Adrenal gland (tissue), 12 donors: ENCODE data around the gene CPED1. TPM values are rescaled to one million over a fixed set of nuclear protein-coding genes. Genes with fewer than 3 reads are reported as not detected.

Experiments used
- DNase-seq, 7 donors: peaks; one replicate each; pipeline ENCODE4 v3.0.0-alpha.2; 2019 to 2020
- H3K27ac ChIP-seq, 5 donors: fragments of 200-600 bp; sonication (generic) in 4 of 5; 1 replicate in 3 of 5; 2 replicates in 2 of 5; pipeline versions ENCODE4 v1.5.1 to v1.8.0; 2016 to 2020; ENCODE audit warnings: mild to moderate bottlenecking in 1 of 5
- H3K27me3 ChIP-seq: fragments of 200-600 bp; 2 replicates; pipeline ENCODE4 v1.8.0; 2021
- H3K36me3 ChIP-seq, 2 donors: fragments of 200-600 bp; replicated peaks in 1 of 2; 1 replicate in 1 of 2; 2 replicates in 1 of 2; pipeline versions ENCODE4 v1.5.1 to v1.8.0; 2018 to 2022
- H3K4me1 ChIP-seq, 2 donors: fragments of 200-600 bp; replicated peaks in 1 of 2; 1 replicate in 1 of 2; 2 replicates in 1 of 2; pipeline versions ENCODE4 v1.5.1 to v1.8.0; 2018 to 2021
- H3K4me3 ChIP-seq, 4 donors: fragments of 200-600 bp; sonication (generic) in 3 of 4; one replicate each; pipeline ENCODE4 v1.5.1; 2016 to 2018
- H3K9me3 ChIP-seq, 3 donors: fragments of 200-600 bp; sonication (generic) in 1 of 3; replicated peaks in 1 of 3; 1 replicate in 2 of 3; 2 replicates in 1 of 3; pipeline versions ENCODE4 v1.5.1 to v1.8.0; 2016 to 2021
- POLR2A ChIP-seq, 2 donors: fragments of 450-650 bp; IDR thresholded peaks; one replicate each; pipeline ENCODE4 v1.6.1; 2017; ENCODE audit warnings: antibody characterized with exemption in 2 of 2, mild to moderate bottlenecking in 2 of 2, moderate library complexity in 1 of 2
- WGBS, 4 donors: extraction: QIAGEN DNeasy Blood & Tissue Kit in 2 of 4; methylation state at CpG; one replicate each; pipeline versions ENCODE4 v1.1.5 to v1.1.7; 2013 to 2017; 5-methylcytosine and 5-hydroxymethylcytosine counted together
- intact Hi-C, 2 donors: fragments of 100-400 bp; cut with DNase I; formaldehyde crosslinking; loops; one replicate each; pipeline versions ENCODE4 v1.14.1 to v1.15.0; 2022 to 2023
- polyA plus RNA-seq, 3 donors: library from polyadenylated mRNA; stranded (reverse); fragments of 200-250 nt in 2 of 3; fragments of 350-450 nt in 1 of 3; fragmentation: Illumina TruSeq in 1 of 3; extraction: RNeasy Lipid Tissue Mini Kit (QIAGEN cat#74804) in 1 of 3; gene quantifications; one replicate each; pipeline ENCODE4 v1.2.3, GENCODE V29; 2013 to 2014
- total RNA-seq, 9 donors: library from RNA; depleted of rRNA in 4 of 9; stranded (reverse); fragments of >200 nt in 4 of 9; fragments of 120-200 nt in 1 of 9; fragmentation: NEBNext Ultra II Directional in 1 of 9; extraction: Animal tissue kit (Norgen Biotek cat#: 25700) in 1 of 9; gene quantifications; one replicate each; pipeline versions ENCODE4 v1.1.0 to v1.2.4, GENCODE V29; 2013 to 2023
- TF ChIP-seq, protein P1 (sequence below), 6 experiments: fragments of 450-650 bp in 4 of 6; fragments of 200-600 bp in 2 of 6; sonication (generic) in 1 of 6; IDR thresholded peaks; 1 replicate in 5 of 6; 2 replicates in 1 of 6; pipeline versions ENCODE4 v1.5.1 to v1.8.0; 2016 to 2021; ENCODE audit warnings: antibody characterized with exemption in 6 of 6, mild to moderate bottlenecking in 2 of 6, moderate library complexity in 1 of 6
- donor health status: healthy with polysubstance abuse.
- donor health status: Bipolar disorder and iron deficiency.
- donor health status: DM: yes; HTN: yes; CAD: no.
- donor health status: DM: no; HTN: no; CAD: no.
- donor health status: DM: no; HTN: no; CAD: no.
- donor health status: DM: yes; HTN: yes; CAD: no.

Gene CPED1
- total and polyA plus RNA-seq, 12 donors: 5.2 to 72.2 (median 40.7) TPM

DNA sequence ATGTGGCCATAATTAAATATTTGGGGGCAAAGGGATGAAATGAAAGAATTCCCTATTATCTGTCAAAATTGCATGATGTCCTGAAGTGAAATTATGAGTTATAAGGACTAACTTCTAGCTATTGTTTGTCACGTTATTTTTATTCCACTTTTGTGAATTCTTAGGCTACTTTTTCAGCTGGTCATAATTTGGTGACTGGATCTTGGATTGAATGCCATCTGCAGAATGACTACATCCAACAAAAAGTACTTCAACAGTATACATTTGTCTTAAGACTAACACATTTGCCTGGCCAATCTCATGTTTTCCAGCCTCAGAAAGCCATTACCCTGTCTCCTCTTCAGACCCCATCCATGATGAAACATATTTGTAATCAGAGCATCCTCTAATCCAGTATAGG lies 292.1 kb downstream of the CPED1 start:
- DNase-seq: no peak

DNA sequence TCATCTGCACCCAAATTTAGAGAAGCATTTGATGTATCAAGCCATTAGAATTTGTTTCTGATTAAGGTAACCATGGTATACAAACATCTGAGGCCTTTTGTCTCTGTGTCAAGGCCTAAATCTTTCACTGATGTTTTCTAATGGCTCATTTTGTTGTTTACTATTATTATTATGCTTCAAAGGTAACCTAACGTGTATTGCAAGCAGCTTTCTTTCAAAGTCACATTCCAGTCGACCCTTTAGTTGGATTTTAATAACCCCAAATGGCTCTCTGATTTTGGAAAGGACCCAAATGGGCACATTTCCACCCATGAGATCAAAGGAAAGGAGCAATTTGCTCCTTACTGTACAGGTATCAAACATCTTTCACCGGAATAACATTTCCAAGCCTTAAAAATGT lies 293.6 kb downstream of the CPED1 start:
- TF ChIP-seq, protein P1, sequence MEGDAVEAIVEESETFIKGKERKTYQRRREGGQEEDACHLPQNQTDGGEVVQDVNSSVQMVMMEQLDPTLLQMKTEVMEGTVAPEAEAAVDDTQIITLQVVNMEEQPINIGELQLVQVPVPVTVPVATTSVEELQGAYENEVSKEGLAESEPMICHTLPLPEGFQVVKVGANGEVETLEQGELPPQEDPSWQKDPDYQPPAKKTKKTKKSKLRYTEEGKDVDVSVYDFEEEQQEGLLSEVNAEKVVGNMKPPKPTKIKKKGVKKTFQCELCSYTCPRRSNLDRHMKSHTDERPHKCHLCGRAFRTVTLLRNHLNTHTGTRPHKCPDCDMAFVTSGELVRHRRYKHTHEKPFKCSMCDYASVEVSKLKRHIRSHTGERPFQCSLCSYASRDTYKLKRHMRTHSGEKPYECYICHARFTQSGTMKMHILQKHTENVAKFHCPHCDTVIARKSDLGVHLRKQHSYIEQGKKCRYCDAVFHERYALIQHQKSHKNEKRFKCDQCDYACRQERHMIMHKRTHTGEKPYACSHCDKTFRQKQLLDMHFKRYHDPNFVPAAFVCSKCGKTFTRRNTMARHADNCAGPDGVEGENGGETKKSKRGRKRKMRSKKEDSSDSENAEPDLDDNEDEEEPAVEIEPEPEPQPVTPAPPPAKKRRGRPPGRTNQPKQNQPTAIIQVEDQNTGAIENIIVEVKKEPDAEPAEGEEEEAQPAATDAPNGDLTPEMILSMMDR (IDR thresholded peaks at IDR 0.05): no peak
- TF ChIP-seq POLR2A (IDR thresholded peaks at IDR 0.05): no peak
- H3K4me1 ChIP-seq: peaks cover 0 to 4% of the 10 kb centered on the region in 2 donors
- intact Hi-C loops: no loop called here
- 78 to 83% (median 79%) methylated on average over 3 of the region's 3 CpGs for WGBS, 4 donors
- H3K4me3 ChIP-seq: no peak overlapping the region
- peaks cover 0 to 4% (median 0%) of the 10 kb centered on the region in 3 donors for H3K9me3 ChIP-seq
- no peaks in the 10 kb centered on the region for H3K27me3 ChIP-seq
- H3K27ac ChIP-seq: no peak overlapping the region
- no peak for DNase-seq
- H3K36me3 ChIP-seq: no peaks in the 10 kb centered on the region

More for the DNA sequence above, 292.1 kb downstream of the CPED1 start:
- H3K4me1 ChIP-seq: peaks cover 0 to 4% of the 10 kb centered on the region in 2 donors
- WGBS, 4 donors: 86 to 97% (median 90%) methylated on average over 1 of the region's 1 CpG
- intact Hi-C loops: no loop called here
- no peak overlapping the region for H3K4me3 ChIP-seq
- H3K36me3 ChIP-seq: no peaks in the 10 kb centered on the region
- H3K27me3 ChIP-seq: no peaks in the 10 kb centered on the region
- TF ChIP-seq POLR2A (IDR thresholded peaks at IDR 0.05): no peak
- TF ChIP-seq, protein P1 (IDR thresholded peaks at IDR 0.05): no peak
- no peak overlapping the region for H3K27ac ChIP-seq
- peaks cover 0 to 4% (median 0%) of the 10 kb centered on the region in 3 donors for H3K9me3 ChIP-seq

DNA sequence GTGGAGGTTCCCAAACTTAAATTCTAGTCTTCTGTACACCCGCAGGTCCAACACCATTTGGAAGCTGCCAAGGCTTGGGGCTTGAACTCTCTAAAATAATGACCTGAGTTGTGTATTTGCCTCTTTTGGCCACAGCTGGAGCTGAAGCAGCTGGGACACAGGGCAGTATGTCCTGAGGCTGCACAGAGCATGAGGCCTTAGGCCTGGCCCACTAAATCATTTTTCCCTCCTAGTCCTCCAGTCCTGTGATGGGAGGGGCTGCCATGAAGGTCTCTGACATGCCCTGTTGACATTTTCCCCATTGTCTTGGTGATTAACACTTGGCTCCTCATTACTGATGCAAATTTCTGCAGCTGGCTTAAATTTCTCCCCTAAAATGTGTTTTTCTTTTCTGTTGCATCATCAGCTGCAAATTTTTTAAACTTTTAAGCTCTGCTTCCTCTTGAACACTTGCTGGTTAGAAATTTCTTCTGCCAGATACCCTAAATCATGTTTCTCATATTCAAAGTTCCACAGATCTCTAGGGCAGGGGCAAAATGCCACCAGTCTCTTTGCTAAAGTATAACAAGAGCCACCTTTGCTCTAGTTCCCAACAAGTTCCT lies 296.7 kb downstream of the CPED1 start:
- no peak for DNase-seq
- H3K9me3 ChIP-seq: peaks cover 0 to 4% (median 0%) of the 10 kb centered on the region in 3 donors
- H3K4me1 ChIP-seq: no peaks in the 10 kb centered on the region
- TF ChIP-seq, protein P1 (IDR thresholded peaks at IDR 0.05): no peak
- TF ChIP-seq POLR2A (IDR thresholded peaks at IDR 0.05): no peak
- H3K27ac ChIP-seq: no peak overlapping the region
- intact Hi-C loops: no loop called here
- no peaks in the 10 kb centered on the region for H3K27me3 ChIP-seq
- WGBS, 4 donors: 92 to 100% (median 98%) methylated on average over 1 of the region's 1 CpG
- no peak overlapping the region for H3K4me3 ChIP-seq
- no peaks in the 10 kb centered on the region for H3K36me3 ChIP-seq

DNA sequence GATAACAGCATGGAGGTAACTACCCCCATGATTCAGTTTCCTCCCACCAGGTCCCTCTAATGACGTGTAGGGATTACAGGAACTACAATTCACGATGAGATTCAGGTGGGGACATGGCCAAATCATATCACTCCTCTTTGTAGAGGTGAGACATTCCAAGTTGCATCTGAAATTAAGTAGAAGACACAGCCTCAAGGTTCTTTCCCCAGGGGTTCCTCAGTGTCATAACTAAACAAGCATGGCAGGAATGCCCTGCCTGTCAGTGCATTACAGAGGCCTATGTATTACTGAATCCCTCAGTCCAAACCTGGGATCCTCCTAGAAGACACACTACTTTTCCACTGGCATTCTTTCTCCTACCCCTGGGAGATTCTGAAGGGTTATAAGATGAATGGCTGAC lies 297.7 kb downstream of the CPED1 start:
- intact Hi-C loops: no loop called here
- DNase-seq: no peak
- no peak overlapping the region for H3K27ac ChIP-seq
- no peaks in the 10 kb centered on the region for H3K36me3 ChIP-seq
- no peaks in the 10 kb centered on the region for H3K4me1 ChIP-seq
- no peak overlapping the region for H3K4me3 ChIP-seq
- H3K9me3 ChIP-seq: peaks cover 0 to 4% (median 0%) of the 10 kb centered on the region in 3 donors
- H3K27me3 ChIP-seq: no peaks in the 10 kb centered on the region
- WGBS, 4 donors: 86 to 92% (median 89%) methylated on average over 2 of the region's 2 CpGs
- TF ChIP-seq, protein P1 (IDR thresholded peaks at IDR 0.05): no peak
- no peak for TF ChIP-seq POLR2A (IDR thresholded peaks at IDR 0.05)
